ENCODE measurements around the gene NPLOC4.

Gene NPLOC4

DNA sequence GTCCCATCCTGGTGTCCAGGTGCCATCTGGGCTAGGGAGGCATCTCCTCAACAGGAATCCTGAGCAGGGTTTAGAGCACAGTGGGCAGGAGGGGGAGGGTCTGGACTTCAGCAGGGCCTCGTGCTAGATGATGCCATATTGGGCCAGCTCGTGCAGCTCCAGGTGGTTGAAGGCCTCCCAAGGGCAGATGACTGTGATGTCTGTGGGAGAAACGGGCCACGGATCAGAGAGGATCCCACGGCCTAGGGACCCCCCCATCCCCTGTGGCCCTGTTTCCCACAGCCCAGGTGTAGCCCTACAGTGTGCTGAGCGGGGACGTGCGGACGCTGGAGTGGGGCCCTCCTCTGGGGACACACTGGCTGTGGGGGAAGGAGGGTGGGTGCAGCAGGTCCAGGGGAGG, 14.0 kb upstream of the NPLOC4 start:
- no peak overlapping the region for H3K9ac ChIP-seq (ENCODE audit: low read depth in 1 of 2, low read length in 2 of 2)
- H3K36me3 ChIP-seq (ENCODE audit: control insufficient read depth in 2 of 2, insufficient read depth in 2 of 2, low read length in 2 of 2) = no peaks in the 10 kb centered on the region
- H3K4me1 ChIP-seq (ENCODE audit: control insufficient read depth in 2 of 2, insufficient read depth in 2 of 2, low read length in 2 of 2) = no peaks in the 10 kb centered on the region
- no peak overlapping the region for H3K4me3 ChIP-seq (ENCODE audit: low read length in 2 of 2)
- H3K27me3 ChIP-seq (ENCODE audit: control insufficient read depth in 2 of 2, insufficient read depth in 2 of 2, low read length in 2 of 2) = peaks cover 4% of the 10 kb centered on the region in 2 donors
- H3K9me3 ChIP-seq (ENCODE audit: control insufficient read depth in 2 of 2, low read length in 2 of 2) = no peaks in the 10 kb centered on the region
- no peak overlapping the region for H3K27ac ChIP-seq (ENCODE audit: low read depth in 2 of 2, low read length in 2 of 2)

DNA sequence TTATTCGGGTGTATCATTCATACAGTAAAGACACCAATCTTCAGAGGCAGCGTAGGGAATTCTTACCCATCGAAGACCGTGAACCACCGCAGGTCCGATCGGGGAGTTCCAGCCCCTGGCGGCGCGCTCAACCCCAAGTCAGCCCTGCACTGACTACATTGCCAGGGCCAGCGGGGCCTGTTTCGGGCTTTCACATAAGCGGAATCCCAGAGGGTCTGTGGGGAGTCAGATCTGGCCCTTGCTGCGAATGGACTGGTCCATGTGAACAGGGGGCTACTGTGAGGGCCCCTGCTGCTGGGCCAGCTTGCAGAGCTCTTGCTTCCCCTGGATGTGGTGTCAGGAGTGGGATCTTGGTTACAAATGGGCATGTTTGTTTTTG, 11.8 kb upstream of the NPLOC4 start:
- Histone ChIP-seq H3K36me3 (ENCODE audit: control insufficient read depth in 2 of 2, insufficient read depth in 2 of 2, low read length in 2 of 2) (no peaks in the 10 kb centered on the region), H3K27ac (ENCODE audit: low read depth in 2 of 2, low read length in 2 of 2) (no peak overlapping the region), H3K4me3 (ENCODE audit: low read length in 2 of 2) (no peak overlapping the region), H3K27me3 (ENCODE audit: control insufficient read depth in 2 of 2, insufficient read depth in 2 of 2, low read length in 2 of 2) (peaks cover 4% of the 10 kb centered on the region in 2 donors), H3K9ac (ENCODE audit: low read depth in 1 of 2, low read length in 2 of 2) (no peak overlapping the region), H3K4me1 (ENCODE audit: control insufficient read depth in 2 of 2, insufficient read depth in 2 of 2, low read length in 2 of 2) (no peaks in the 10 kb centered on the region), H3K9me3 (ENCODE audit: control insufficient read depth in 2 of 2, low read length in 2 of 2) (no peaks in the 10 kb centered on the region)

DNA sequence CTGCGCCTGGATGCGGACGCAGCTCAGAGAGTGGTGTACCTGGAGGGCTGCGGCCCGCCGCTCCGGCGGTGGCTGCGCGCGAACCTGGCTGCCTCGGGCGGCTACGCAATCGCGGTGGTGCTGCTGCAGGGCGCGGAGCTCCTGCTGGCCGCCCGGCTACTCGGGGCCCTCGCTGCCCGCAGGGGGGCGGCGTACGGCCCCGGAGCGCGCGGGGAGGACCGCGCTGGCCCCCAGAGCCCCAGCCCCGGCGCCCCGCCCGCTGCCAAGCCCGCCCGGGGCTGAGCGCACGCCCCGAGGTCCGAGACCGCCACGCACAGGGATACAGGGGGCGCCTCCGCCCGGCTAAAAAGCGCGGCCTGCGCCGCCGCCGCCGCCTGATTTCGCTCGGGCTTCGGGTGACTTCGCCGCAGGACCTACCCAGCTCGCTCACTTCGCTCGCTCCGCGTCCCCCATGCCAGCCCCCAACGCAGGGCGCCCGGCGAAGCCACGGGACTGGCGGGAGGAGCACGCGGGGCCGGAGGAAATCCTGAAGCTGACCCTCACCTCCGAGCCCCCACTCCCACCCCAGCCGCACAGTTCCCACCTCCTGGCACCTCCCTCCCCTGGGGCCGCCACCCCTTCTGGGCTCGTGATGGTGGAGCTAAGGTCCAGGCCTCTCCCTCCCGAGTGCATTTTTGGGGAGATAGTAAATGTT, 11.2 kb upstream of the NPLOC4 start:
- no peak overlapping the region for H3K4me3 ChIP-seq (ENCODE audit: low read length in 2 of 2)
- H3K9ac ChIP-seq (ENCODE audit: low read depth in 1 of 2, low read length in 2 of 2) = no peak overlapping the region
- H3K27me3 ChIP-seq (ENCODE audit: control insufficient read depth in 2 of 2, insufficient read depth in 2 of 2, low read length in 2 of 2) = peaks cover 4% of the 10 kb centered on the region in 2 donors
- H3K27ac ChIP-seq (ENCODE audit: low read depth in 2 of 2, low read length in 2 of 2) = no peak overlapping the region
- no peaks in the 10 kb centered on the region for H3K36me3 ChIP-seq (ENCODE audit: control insufficient read depth in 2 of 2, insufficient read depth in 2 of 2, low read length in 2 of 2)
- H3K9me3 ChIP-seq (ENCODE audit: control insufficient read depth in 2 of 2, low read length in 2 of 2) = no peaks in the 10 kb centered on the region
- H3K4me1 ChIP-seq (ENCODE audit: control insufficient read depth in 2 of 2, insufficient read depth in 2 of 2, low read length in 2 of 2) = no peaks in the 10 kb centered on the region

DNA sequence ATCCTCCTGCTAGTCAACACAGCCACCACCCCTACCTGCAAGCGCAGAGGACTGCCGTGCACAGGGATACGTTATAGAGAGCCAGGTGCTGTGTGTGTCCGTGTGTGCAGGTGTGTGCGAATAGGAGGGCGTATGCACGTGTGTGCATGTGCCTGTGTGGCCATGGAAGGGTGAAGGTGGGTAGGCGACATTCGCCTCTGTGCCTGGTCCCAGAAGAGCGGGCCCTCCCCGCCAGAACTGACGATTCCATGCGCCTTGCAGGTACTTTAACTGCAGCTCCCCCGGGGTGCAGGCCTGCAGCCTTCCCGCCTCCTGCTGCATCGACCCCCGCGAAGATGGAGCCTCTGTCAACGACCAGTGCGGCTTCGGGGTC, 10.7 kb upstream of the NPLOC4 start:
- Histone ChIP-seq H3K9me3 (ENCODE audit: control insufficient read depth in 2 of 2, low read length in 2 of 2) (no peaks in the 10 kb centered on the region), H3K27me3 (ENCODE audit: control insufficient read depth in 2 of 2, insufficient read depth in 2 of 2, low read length in 2 of 2) (peaks cover 4% of the 10 kb centered on the region in 2 donors), H3K27ac (ENCODE audit: low read depth in 2 of 2, low read length in 2 of 2) (no peak overlapping the region), H3K4me1 (ENCODE audit: control insufficient read depth in 2 of 2, insufficient read depth in 2 of 2, low read length in 2 of 2) (no peaks in the 10 kb centered on the region), H3K4me3 (ENCODE audit: low read length in 2 of 2) (no peak overlapping the region), H3K36me3 (ENCODE audit: control insufficient read depth in 2 of 2, insufficient read depth in 2 of 2, low read length in 2 of 2) (no peaks in the 10 kb centered on the region), H3K9ac (ENCODE audit: low read depth in 1 of 2, low read length in 2 of 2) (no peak overlapping the region)

DNA sequence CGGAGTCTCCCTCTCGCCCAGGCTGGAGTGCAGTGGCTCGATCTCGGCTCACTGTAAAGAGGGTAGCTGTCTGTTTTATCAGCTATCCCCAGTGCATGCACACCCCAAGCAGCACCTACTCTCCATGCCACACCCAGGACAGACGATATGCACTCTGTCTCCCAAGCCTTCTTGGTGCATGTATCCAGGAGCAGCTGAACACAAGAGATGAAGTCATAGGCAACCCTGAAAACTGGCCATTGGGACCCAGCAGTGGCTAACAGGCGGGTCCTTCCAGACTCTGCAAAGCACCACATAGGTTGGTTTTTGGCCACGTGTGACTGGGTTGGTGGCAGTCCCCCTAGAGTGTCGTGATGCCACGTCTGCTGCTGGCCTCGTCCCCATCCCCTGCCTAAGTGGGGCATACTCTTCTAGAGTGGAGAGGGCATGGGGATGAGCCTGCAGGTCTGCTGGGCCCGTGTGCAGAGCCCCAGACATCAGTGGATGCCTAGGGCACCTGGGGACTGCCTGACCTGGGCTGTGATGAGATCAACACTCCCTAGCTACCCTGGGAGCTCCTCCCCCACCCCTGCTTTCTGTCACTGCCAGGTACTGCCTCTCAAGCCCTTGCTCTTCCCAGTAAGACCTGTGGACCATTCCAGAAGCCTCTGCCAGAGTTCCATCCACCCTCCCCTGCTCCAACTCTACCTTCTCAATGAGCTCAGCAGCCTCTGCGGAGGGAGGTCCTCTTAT, 10.1 kb upstream of the NPLOC4 start:
- Histone ChIP-seq H3K27me3 (ENCODE audit: control insufficient read depth in 2 of 2, insufficient read depth in 2 of 2, low read length in 2 of 2) (peaks cover 4% of the 10 kb centered on the region in 2 donors), H3K36me3 (ENCODE audit: control insufficient read depth in 2 of 2, insufficient read depth in 2 of 2, low read length in 2 of 2) (no peaks in the 10 kb centered on the region), H3K9me3 (ENCODE audit: control insufficient read depth in 2 of 2, low read length in 2 of 2) (no peaks in the 10 kb centered on the region), H3K4me3 (ENCODE audit: low read length in 2 of 2) (no peak overlapping the region), H3K4me1 (ENCODE audit: control insufficient read depth in 2 of 2, insufficient read depth in 2 of 2, low read length in 2 of 2) (no peaks in the 10 kb centered on the region), H3K27ac (ENCODE audit: low read depth in 2 of 2, low read length in 2 of 2) (no peak overlapping the region), H3K9ac (ENCODE audit: low read depth in 1 of 2, low read length in 2 of 2) (no peak overlapping the region)

DNA sequence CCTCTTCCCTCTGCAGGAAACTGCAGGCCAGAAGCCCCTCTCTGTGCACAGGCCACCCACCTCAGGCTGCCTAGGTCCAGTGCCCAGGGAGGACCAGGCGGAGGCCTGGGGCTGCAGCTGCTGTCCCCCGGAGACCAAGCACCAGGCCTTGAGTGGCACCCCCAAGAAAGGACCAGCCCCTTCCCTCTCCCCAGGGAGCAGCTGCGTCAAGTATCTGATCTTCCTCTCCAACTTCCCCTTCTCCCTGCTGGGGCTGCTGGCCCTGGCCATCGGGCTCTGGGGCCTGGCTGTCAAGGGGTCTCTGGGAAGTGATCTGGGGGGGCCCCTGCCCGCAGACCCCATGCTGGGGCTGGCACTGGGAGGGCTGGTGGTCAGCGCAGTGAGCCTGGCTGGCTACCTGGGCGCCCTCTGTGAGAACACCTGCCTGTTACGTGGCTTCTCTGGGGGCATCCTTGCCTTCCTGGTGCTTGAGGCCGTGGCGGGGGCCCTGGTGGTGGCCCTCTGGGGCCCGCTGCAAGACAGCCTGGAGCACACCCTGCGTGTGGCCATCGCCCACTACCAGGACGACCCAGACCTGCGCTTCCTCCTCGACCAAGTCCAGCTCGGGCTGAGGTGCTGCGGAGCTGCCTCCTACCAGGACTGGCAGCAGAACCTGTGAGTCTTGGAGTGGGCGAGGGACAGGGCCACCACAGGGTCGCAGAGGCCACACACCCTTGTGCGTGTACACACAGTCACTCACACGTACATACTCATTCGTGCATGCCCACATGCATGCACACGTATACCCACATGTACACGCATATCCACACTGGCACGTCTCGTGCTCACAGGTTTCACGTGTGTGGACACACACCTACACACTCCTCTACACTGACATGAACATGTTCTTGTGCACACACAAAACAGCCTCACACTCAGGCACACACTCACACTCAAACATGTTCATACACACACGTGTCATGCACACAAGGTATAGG, 8.4 kb upstream of the NPLOC4 start:
- Histone ChIP-seq H3K9me3 (ENCODE audit: control insufficient read depth in 2 of 2, low read length in 2 of 2) (no peaks in the 10 kb centered on the region), H3K36me3 (ENCODE audit: control insufficient read depth in 2 of 2, insufficient read depth in 2 of 2, low read length in 2 of 2) (no peaks in the 10 kb centered on the region), H3K9ac (ENCODE audit: low read depth in 1 of 2, low read length in 2 of 2) (no peak overlapping the region), H3K4me3 (ENCODE audit: low read length in 2 of 2) (no peak overlapping the region), H3K27ac (ENCODE audit: low read depth in 2 of 2, low read length in 2 of 2) (no peak overlapping the region), H3K4me1 (ENCODE audit: control insufficient read depth in 2 of 2, insufficient read depth in 2 of 2, low read length in 2 of 2) (no peaks in the 10 kb centered on the region), H3K27me3 (ENCODE audit: control insufficient read depth in 2 of 2, insufficient read depth in 2 of 2, low read length in 2 of 2) (peaks cover 4% of the 10 kb centered on the region in 2 donors)

DNA sequence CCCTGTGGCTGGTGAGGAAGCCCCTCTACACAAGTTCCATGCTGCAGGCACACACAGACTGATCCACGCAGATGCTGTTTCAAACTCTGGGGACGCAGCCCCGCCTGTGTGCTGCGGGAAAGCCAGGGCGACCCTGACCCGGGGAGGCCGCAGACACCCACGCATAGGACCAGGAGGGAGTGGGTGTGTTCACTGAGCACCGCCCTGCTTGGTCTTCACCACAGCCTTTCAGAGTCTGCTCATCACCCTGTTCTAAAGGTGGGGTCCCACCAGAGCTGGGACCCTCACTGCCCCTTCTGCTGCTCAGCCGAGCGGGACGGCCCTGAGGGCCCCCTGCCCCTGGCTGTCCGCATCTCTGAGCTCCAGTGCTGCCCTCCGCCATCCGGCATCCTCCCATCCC, 7.6 kb upstream of the NPLOC4 start:
- no peak overlapping the region for H3K4me3 ChIP-seq (ENCODE audit: low read length in 2 of 2)
- H3K36me3 ChIP-seq (ENCODE audit: control insufficient read depth in 2 of 2, insufficient read depth in 2 of 2, low read length in 2 of 2) = no peaks in the 10 kb centered on the region
- no peaks in the 10 kb centered on the region for H3K9me3 ChIP-seq (ENCODE audit: control insufficient read depth in 2 of 2, low read length in 2 of 2)
- H3K9ac ChIP-seq (ENCODE audit: low read depth in 1 of 2, low read length in 2 of 2) = no peak overlapping the region
- H3K27me3 ChIP-seq (ENCODE audit: control insufficient read depth in 2 of 2, insufficient read depth in 2 of 2, low read length in 2 of 2) = peaks cover 4% of the 10 kb centered on the region in 2 donors
- no peaks in the 10 kb centered on the region for H3K4me1 ChIP-seq (ENCODE audit: control insufficient read depth in 2 of 2, insufficient read depth in 2 of 2, low read length in 2 of 2)
- H3K27ac ChIP-seq (ENCODE audit: low read depth in 2 of 2, low read length in 2 of 2) = no peak overlapping the region

DNA sequence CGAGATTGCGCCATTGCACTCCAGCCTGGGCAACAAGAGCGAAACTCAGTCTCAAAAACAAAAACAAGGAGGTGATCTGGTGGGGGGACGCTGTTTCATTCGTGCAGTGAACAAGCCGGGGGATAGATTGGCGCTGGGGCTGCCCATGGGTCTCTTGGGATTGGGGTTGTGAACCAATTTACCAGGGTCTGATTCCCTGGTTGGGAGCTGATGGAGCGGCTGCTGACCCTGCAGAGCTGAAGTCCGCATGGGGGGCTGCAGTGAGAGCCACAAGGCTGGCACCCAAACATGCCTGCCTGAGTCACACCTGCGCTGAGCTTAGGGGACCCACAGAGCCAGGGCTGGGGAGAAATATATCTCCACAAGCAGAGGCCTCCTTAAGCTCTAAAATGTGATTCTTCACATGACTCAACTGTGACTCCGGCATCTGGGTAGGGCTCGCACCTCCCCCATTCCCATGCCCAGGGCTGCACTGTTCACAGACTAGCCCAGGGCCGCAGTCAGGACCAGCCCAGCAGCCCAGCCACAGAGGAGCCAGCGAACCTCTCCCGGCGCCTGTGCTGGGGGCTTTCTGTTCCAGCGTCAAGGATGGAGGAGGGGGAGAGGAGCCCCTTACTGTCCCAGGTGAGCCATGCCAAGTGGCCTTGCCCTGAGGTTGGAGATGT, 5.0 kb upstream of the NPLOC4 start:
- Histone ChIP-seq H3K4me1 (ENCODE audit: control insufficient read depth in 2 of 2, insufficient read depth in 2 of 2, low read length in 2 of 2) (no peaks in the 10 kb centered on the region), H3K27me3 (ENCODE audit: control insufficient read depth in 2 of 2, insufficient read depth in 2 of 2, low read length in 2 of 2) (no peaks in the 10 kb centered on the region), H3K4me3 (ENCODE audit: low read length in 2 of 2) (no peak overlapping the region), H3K27ac (ENCODE audit: low read depth in 2 of 2, low read length in 2 of 2) (no peak overlapping the region), H3K9ac (ENCODE audit: low read depth in 1 of 2, low read length in 2 of 2) (no peak overlapping the region), H3K9me3 (ENCODE audit: control insufficient read depth in 2 of 2, low read length in 2 of 2) (no peaks in the 10 kb centered on the region), H3K36me3 (ENCODE audit: control insufficient read depth in 2 of 2, insufficient read depth in 2 of 2, low read length in 2 of 2) (no peaks in the 10 kb centered on the region)

DNA sequence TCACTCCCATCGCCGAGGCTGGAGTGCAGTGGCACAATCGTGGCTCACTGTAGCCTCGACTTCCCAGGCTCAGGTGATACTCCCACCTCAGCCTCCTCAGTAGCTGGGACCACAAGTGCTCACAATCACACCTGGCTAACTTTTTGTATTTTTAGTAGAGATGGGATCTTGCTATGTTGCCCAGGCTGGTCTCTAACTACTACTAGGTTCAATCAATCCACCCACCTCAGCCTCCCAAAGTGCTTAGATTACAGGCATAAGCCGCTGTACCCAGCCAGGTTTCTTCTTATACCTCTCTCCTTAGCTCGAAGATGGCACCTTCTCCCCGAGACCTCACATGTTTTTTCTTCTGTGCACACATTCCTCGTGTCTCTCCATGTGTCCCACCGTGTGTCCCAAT, 3.1 kb upstream of the NPLOC4 start:
- no peak overlapping the region for H3K9ac ChIP-seq (ENCODE audit: low read depth in 1 of 2, low read length in 2 of 2)
- H3K4me1 ChIP-seq (ENCODE audit: control insufficient read depth in 2 of 2, insufficient read depth in 2 of 2, low read length in 2 of 2) = peaks cover 10 to 11% of the 10 kb centered on the region in 2 donors
- no peak overlapping the region for H3K27ac ChIP-seq (ENCODE audit: low read depth in 2 of 2, low read length in 2 of 2)
- no peak overlapping the region for H3K4me3 ChIP-seq (ENCODE audit: low read length in 2 of 2)
- no peaks in the 10 kb centered on the region for H3K36me3 ChIP-seq (ENCODE audit: control insufficient read depth in 2 of 2, insufficient read depth in 2 of 2, low read length in 2 of 2)
- H3K27me3 ChIP-seq (ENCODE audit: control insufficient read depth in 2 of 2, insufficient read depth in 2 of 2, low read length in 2 of 2) = no peaks in the 10 kb centered on the region
- no peaks in the 10 kb centered on the region for H3K9me3 ChIP-seq (ENCODE audit: control insufficient read depth in 2 of 2, low read length in 2 of 2)

Measured in mucosa of rectum (tissue), 2 donors.